AG04449 (cell line): ENCODE data around the gene C1orf174.

ENCODE experiments used
- CTCF ChIA-PET: fragments of 350-600 bp; formaldehyde crosslinking; extraction: SDS; loops from one replicate; lab custom pipeline; 2021; ENCODE audit warnings: antibody characterized with exemption; lab: Yijun Ruan, JAX
- POLR2A ChIA-PET: fragments of 400-600, 350-600 bp; formaldehyde crosslinking; extraction: SDS; loops from one replicate; lab custom pipeline; 2020; ENCODE audit warnings: antibody characterized with exemption, inconsistent platforms; lab: Yijun Ruan, JAX
- DNase-seq: peaks from one replicate; pipeline ENCODE4 v3.0.0-alpha.2; 2010; ENCODE audit warnings: low read depth, low spot score
- H3K4me3 ChIP-seq: 2 replicates; pipeline ENCODE4 v1.5.1; 2011; ENCODE audit warnings: low read depth, mild to moderate bottlenecking, control low read depth, low read length
- TF ChIP-seq, protein P1 (sequence below): IDR thresholded peaks from one replicate; pipeline ENCODE4 v1.5.1; 2011; ENCODE audit warnings: mild to moderate bottlenecking, moderate library complexity, low read length, control low read depth, inconsistent platforms; ENCODE audit not compliant: insufficient read depth; ENCODE audit errors: missing control alignments

The C1orf174 gene

DNA sequence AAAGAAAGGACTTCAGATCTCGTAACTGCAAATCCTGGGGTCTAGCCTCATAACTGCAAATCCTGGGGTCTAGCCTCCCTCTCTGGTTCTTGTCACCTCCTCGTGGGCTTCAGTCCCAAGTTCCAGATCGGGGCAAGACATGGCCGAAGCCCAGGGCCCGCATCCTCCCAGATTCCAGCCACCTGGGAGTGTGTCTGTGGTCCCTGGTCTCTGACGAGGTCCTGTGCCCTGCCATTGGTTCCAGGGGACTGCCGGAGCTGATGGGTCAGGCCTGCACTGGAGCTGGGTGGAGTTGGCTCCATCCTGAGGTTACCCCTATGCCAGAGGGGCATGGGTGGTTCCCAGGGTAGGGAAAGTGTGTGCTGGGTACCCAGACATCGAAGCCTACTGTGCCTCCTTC, 17.7 kb upstream of the C1orf174 start:
- H3K4me3 ChIP-seq = no peak overlapping the region
- ChIA-PET CTCF (no interaction called here), POLR2A (no interaction called here)
- no peak for DNase-seq
- TF ChIP-seq, protein P1, sequence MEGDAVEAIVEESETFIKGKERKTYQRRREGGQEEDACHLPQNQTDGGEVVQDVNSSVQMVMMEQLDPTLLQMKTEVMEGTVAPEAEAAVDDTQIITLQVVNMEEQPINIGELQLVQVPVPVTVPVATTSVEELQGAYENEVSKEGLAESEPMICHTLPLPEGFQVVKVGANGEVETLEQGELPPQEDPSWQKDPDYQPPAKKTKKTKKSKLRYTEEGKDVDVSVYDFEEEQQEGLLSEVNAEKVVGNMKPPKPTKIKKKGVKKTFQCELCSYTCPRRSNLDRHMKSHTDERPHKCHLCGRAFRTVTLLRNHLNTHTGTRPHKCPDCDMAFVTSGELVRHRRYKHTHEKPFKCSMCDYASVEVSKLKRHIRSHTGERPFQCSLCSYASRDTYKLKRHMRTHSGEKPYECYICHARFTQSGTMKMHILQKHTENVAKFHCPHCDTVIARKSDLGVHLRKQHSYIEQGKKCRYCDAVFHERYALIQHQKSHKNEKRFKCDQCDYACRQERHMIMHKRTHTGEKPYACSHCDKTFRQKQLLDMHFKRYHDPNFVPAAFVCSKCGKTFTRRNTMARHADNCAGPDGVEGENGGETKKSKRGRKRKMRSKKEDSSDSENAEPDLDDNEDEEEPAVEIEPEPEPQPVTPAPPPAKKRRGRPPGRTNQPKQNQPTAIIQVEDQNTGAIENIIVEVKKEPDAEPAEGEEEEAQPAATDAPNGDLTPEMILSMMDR = no peak

DNA sequence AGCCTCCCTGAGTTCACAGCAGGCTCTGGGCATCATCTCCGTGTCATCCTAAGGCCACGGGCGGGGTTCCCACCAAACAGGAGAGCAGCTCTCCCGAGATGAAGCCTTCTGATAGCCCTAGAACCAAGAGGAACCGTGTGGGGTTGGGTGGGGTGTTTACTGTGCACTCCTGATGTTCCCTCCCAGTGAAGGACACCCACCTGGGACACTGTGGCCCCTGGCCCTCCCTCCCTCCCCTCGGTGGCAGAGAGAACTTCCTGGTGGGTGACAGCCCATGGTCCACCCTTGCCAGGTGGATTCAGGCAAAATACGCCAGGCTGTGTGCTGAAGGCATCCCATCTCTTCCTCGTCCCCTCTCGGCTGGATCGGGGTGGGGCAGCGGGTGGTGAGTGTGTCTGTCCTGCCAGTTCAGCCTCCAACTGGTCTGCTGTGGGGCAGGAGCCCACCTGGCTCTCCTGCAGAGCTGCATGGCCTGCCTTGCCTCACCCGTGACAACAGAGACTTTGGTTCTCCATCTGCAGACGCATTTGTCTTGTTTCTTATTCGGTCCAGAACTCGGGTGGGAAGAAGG, 15.6 kb upstream of the C1orf174 start:
- ChIA-PET CTCF (no interaction called here), POLR2A (no interaction called here)
- no peak overlapping the region for H3K4me3 ChIP-seq
- TF ChIP-seq, protein P1 = no peak
- no peak for DNase-seq

DNA sequence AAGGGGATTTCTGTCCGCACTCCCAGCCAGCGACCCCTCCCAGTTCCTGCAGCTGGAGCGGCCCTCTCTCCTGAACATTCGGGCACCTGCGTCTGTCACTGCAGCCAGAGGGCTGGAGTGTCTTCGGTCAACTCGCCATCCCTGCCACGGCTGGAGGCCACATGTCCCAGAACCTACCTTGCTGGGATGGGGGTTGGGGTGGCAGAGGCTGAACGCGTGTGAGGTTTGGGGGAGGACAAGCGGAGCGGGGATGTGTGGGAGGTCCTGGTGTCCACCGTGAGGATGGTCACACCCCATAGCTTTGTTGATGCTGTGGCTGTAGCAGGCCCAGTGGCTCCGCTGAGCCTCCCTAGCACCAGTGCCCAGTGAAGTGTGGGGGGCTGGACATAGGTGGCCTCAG, 14.8 kb upstream of the C1orf174 start:
- TF ChIP-seq, protein P1 = no peak
- no peak overlapping the region for H3K4me3 ChIP-seq
- DNase-seq = no peak
- CTCF ChIA-PET = no interaction called here
- POLR2A ChIA-PET = no interaction called here

DNA sequence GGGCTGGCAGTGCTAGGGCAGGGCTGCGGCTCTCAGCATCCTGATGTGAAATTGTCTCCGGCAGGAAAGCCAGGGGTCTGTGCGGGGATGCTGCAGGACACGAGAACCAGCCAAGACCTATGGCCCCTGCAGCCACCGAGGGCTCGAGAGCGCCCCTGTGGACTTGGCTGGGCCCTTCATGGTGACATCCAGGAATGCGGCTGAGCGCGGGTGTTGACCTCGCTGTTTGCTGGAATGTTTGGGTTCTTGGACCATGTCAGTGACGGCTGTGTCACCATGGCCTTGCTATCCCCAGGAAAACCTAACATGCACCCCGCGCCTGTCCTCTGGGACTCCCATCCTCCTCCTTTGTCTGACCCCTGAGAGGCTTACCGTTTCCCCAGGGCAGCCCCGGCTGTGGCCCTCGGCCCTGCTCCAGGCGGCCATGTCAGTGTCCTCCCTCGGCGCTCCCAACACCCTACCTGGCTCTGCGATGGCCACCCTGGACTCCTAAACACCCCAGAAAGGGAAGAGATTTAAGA, 14.3 kb upstream of the C1orf174 start:
- POLR2A ChIA-PET = no interaction called here

DNA sequence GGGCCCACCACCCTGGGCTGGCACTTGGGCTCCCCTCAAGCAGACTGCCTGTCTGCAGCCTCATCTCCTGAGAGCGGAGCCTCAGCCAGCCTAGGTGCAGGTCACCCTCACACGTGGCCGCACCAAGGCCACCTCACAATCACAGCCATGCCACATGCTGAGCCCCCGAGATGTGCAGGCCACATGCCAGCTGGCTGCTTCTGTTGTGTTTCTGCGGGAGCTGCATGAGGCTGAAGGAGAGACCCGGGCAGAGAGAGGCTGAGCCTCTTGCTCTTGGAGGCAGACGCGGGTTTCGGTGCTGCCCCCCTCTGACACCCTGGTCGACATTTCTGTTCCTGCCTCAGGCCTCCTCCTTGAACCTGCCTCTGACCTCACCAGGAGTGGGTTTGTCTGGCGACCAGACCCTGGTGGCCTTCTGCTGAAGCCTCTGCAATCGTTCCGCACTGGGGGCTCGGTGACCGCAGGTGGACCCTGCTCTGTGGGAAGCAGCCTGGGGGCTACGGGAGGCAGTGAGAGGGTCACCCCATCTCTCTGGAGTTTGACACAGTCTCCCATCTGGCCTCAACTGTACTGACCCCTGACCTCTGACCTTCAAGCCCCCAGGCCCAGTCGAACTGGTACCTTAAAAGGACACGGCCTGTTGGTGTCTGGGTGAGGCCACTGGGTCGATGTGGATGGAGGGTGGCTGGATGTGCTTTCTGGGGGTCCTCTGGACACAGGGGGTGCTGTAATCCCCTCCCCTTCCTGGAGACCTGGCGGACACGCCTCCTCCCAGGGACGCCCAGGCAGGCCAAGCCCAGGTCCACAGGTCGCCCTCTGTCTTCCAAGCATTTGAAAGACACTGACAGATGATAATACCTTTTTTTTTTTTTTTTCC, 13.0 kb upstream of the C1orf174 start:
- DNase-seq = no peak
- ChIA-PET CTCF (no interaction called here), POLR2A (no interaction called here)
- TF ChIP-seq, protein P1 = no peak
- no peak overlapping the region for H3K4me3 ChIP-seq

More for the DNA sequence above, 14.3 kb upstream of the C1orf174 start:
- TF ChIP-seq, protein P1 = no peak
- H3K4me3 ChIP-seq = no peak overlapping the region
- CTCF ChIA-PET = no interaction called here
- DNase-seq = no peak
